K562 (cell line): ENCODE measurements around the gene AFF3. TPM values are rescaled to one million over a fixed set of nuclear protein-coding genes. Genes with fewer than 3 reads are reported as not detected.

Source experiments
- ATAC-seq: fragments of 200-7000 bp; cut with Tn5 transposase; 3 replicates; pipeline ENCODE4 v1.9.1; 2020; ENCODE audit warnings: moderate library complexity
- BruUV-seq: library from RNA; stranded (reverse); fragments of 400-500 nt; replicated peaks from 2 replicates; lab custom pipeline; 2021; lab: Mats Ljungman, UMichigan
- CTCF ChIA-PET: fragments of 300-600 bp; formaldehyde crosslinking; extraction: SDS; loops from one replicate; lab custom pipeline; 2021; ENCODE audit warnings: low intra/inter-chr PET ratio; lab: Yijun Ruan, JAX
- POLR2A ChIA-PET: fragments of 300-600, 350-650 bp; sonication (Branson Sonifier 250); formaldehyde crosslinking; extraction: SDS; loops from one replicate; lab custom pipeline; 2021; ENCODE audit warnings: antibody characterized with exemption, inconsistent platforms; lab: Yijun Ruan, JAX
- DNase-seq, 4 experiments: peaks; one replicate each; pipeline versions ENCODE4 v3.0.0 to v3.0.0-alpha.2; 2011 to 2018; ENCODE audit warnings: low spot score in 3 of 4, mixed read lengths in 3 of 4; ENCODE audit errors: extremely low read depth in 1 of 4
- FAIRE-seq: peaks from 2 replicates; lab custom pipeline; 2011; peaks lifted over from hg19 to GRCh38; lab: Jason Lieb, UNC
- H2AFZ ChIP-seq: 2 replicates; pipeline ENCODE4 v1.6.0; 2011; ENCODE audit warnings: low read depth, low read length, control low read depth, inconsistent platforms
- H3K27ac ChIP-seq: fragments of 200-600 bp; 3 replicates; pipeline ENCODE4 v1.8.0; 2011; ENCODE audit warnings: low read depth, mild to moderate bottlenecking, control low read depth, inconsistent platforms, low read length, moderate library complexity, mixed read lengths; ENCODE audit errors: extremely low read depth
- H3K27me3 ChIP-seq, 2 experiments: fragments of 300-600 bp in 1 of 2; 2 replicates in 1 of 2; 3 replicates in 1 of 2; pipeline versions ENCODE4 v1.6.0 to v1.8.0; 2011; ENCODE audit warnings: inconsistent platforms in 2 of 2, low read length in 2 of 2, mild to moderate bottlenecking in 1 of 2, mixed read lengths in 1 of 2, moderate library complexity in 1 of 2; ENCODE audit not compliant: control insufficient read depth in 2 of 2, insufficient read depth in 2 of 2
- H3K36me3 ChIP-seq: fragments of 300-600 bp; 3 replicates; pipeline ENCODE4 v1.8.0; 2011; ENCODE audit warnings: mild to moderate bottlenecking, low read length, inconsistent platforms; ENCODE audit not compliant: control insufficient read depth, insufficient read depth
- H3K4me1 ChIP-seq, 2 experiments: fragments of 200-600 bp in 1 of 2; replicated peaks in 1 of 2; 2 replicates in 1 of 2; 3 replicates in 1 of 2; pipeline versions ENCODE4 v1.5.1 to v1.8.0; 2011; ENCODE audit warnings: inconsistent platforms in 2 of 2, low read length in 2 of 2, mild to moderate bottlenecking in 1 of 2, mixed read lengths in 1 of 2, moderate library complexity in 1 of 2; ENCODE audit not compliant: control insufficient read depth in 2 of 2, insufficient read depth in 2 of 2
- H3K4me2 ChIP-seq: 2 replicates; pipeline ENCODE4 v1.6.1; 2011; ENCODE audit warnings: low read length, control low read depth, inconsistent platforms, mixed read lengths; ENCODE audit not compliant: insufficient read depth
- H3K4me3 ChIP-seq: fragments of 200-600 bp; sonication (generic), shearing (Covaris generic); 2 replicates; pipeline ENCODE4 v1.5.1; 2016; ENCODE audit warnings: control low read depth, inconsistent platforms
- H3K79me2 ChIP-seq: fragments of 200-600 bp; 3 replicates; pipeline ENCODE4 v1.8.0; 2011; ENCODE audit warnings: low read length, inconsistent platforms; ENCODE audit not compliant: control insufficient read depth, insufficient read depth
- H3K9ac ChIP-seq, 2 experiments: 2 replicates each; pipeline versions ENCODE4 v1.6.0 to v1.6.1; 2011; ENCODE audit warnings: low read depth in 2 of 2, low read length in 2 of 2, control low read depth in 1 of 2, inconsistent platforms in 1 of 2, mild to moderate bottlenecking in 1 of 2, mixed read lengths in 1 of 2; ENCODE audit not compliant: insufficient read depth in 1 of 2
- H3K9me1 ChIP-seq: one replicate; pipeline ENCODE4 v1.6.0; 2011; ENCODE audit warnings: inconsistent platforms, mild to moderate bottlenecking, low read length, moderate library complexity; ENCODE audit not compliant: control insufficient read depth, insufficient read depth
- H3K9me3 ChIP-seq: replicated peaks from 2 replicates; pipeline ENCODE4 v1.5.1; 2011; ENCODE audit warnings: low read depth, low read length, inconsistent platforms; ENCODE audit not compliant: control insufficient read depth, insufficient read depth
- H4K20me1 ChIP-seq: replicated peaks from 2 replicates; pipeline ENCODE4 v1.6.1; 2011; ENCODE audit warnings: low read length, inconsistent platforms, mixed read lengths; ENCODE audit not compliant: control insufficient read depth, insufficient read depth
- GTF2E2 ChIP-seq: fragments of 200-800 bp; sonication (Bioruptor generic); IDR thresholded peaks from 2 replicates; pipeline ENCODE4 v1.6.1; 2016; ENCODE audit warnings: missing genetic modification characterization, missing compliant biosample characterization
- HIVEP1 ChIP-seq: fragments of 250-450 bp; sonication (Bioruptor Pico); IDR thresholded peaks from 2 replicates; pipeline ENCODE4 v1.4.0; 2020; ENCODE audit warnings: mild to moderate bottlenecking
- RB1 ChIP-seq: fragments of 450-650 bp; IDR thresholded peaks from 2 replicates; pipeline ENCODE4 v1.6.1; 2017; ENCODE audit warnings: low read depth, mild to moderate bottlenecking
- TAF7 ChIP-seq: fragments of 450-650 bp; IDR thresholded peaks from 2 replicates; pipeline ENCODE4 v1.6.1; 2016; ENCODE audit warnings: missing genetic modification characterization, missing compliant biosample characterization
- WGBS: fragments of 100-300 bp; shearing (Covaris generic); methylation state at CpG from one replicate; pipeline ENCODE4 v1.1.6; 2016; ENCODE audit warnings: low coverage, mixed read lengths; ENCODE audit not compliant: insufficient coverage; ENCODE audit errors: missing lambda C conversion rate; 5-methylcytosine and 5-hydroxymethylcytosine counted together
- in situ Hi-C: fragments of 300-500 bp; cut with MboI; formaldehyde crosslinking; loops from 4 replicates; pipeline ENCODE4 v1.15.0; 2018; ENCODE audit warnings: inconsistent platforms, mixed read lengths
- intact Hi-C: fragments of 100-400 bp; cut with micrococcal nuclease; formaldehyde crosslinking; loops from 2 replicates; pipeline ENCODE4 v1.14.2; 2022
- polyA plus RNA-seq, 8 experiments: library from polyadenylated mRNA; depleted of rRNA in 4 of 8; stranded (reverse) in 5 of 8; unstranded in 3 of 8; fragments of >200 nt; fragmentation: Nextera tagmentation in 2 of 8; fragmentation: Illumina TruSeq in 1 of 8; extraction: Ambion mirVana in 2 of 8; extraction: Trizol in 1 of 8; gene quantifications; 2 replicates each; pipeline versions ENCODE4 v1.2.1 to v1.2.3, GENCODE V29; 2011 to 2014; ENCODE audit warnings: inconsistent platforms in 1 of 8, missing spikeins in 1 of 8
- total RNA-seq, 7 experiments: library from RNA; depleted of rRNA in 6 of 7; stranded (reverse); fragments of >200 nt in 6 of 7; fragmentation: Illumina TruSeq in 2 of 7; extraction: Trizol in 2 of 7; gene quantifications; 2 replicates each; pipeline versions ENCODE4 v1.2.1 to v1.2.3, GENCODE V29; 2011 to 2021; ENCODE audit warnings: low replicate concordance in 1 of 7
- TF ChIP-seq, protein P1 (sequence below): sonication (generic); formaldehyde crosslinking; IDR thresholded peaks from 2 replicates; pipeline ENCODE4 v1.8.0; 2022; ENCODE audit warnings: mild to moderate bottlenecking, missing genetic modification reagents
- TF ChIP-seq, protein P2 (sequence below): fragments of 450-650 bp; IDR thresholded peaks from 2 replicates; pipeline ENCODE4 v1.6.1; 2014; ENCODE audit warnings: low read depth, mild to moderate bottlenecking, moderate library complexity, borderline replicate concordance

AFF3 gene
- total and polyA plus RNA-seq, 9 of the 15 experiments (the other 6 are each of a cell fraction or from before 2014, with no cell fraction given), result 0.02 to 0.11 TPM; not detected in 7

DNA sequence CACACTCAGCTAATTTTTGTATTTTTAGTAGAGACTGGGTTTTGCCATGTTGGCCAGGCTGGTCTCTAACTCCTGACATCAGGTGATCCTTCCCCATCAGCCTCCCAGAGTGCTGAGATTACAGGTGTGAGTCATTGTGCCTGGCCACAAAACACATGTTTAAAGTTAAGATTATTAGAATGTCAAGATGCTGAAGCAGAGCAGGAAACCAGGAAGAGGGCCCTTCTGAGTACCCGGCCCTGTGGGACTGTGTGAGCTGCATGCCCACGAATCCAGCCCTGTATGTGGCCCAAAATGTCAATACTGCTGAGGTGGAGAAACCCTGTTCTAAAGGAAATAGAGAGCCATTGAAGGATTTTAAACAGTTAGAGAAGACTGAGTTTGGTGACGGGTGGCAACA, 621.6 kb downstream of the AFF3 start (continued):
- TF ChIP-seq, protein P1, sequence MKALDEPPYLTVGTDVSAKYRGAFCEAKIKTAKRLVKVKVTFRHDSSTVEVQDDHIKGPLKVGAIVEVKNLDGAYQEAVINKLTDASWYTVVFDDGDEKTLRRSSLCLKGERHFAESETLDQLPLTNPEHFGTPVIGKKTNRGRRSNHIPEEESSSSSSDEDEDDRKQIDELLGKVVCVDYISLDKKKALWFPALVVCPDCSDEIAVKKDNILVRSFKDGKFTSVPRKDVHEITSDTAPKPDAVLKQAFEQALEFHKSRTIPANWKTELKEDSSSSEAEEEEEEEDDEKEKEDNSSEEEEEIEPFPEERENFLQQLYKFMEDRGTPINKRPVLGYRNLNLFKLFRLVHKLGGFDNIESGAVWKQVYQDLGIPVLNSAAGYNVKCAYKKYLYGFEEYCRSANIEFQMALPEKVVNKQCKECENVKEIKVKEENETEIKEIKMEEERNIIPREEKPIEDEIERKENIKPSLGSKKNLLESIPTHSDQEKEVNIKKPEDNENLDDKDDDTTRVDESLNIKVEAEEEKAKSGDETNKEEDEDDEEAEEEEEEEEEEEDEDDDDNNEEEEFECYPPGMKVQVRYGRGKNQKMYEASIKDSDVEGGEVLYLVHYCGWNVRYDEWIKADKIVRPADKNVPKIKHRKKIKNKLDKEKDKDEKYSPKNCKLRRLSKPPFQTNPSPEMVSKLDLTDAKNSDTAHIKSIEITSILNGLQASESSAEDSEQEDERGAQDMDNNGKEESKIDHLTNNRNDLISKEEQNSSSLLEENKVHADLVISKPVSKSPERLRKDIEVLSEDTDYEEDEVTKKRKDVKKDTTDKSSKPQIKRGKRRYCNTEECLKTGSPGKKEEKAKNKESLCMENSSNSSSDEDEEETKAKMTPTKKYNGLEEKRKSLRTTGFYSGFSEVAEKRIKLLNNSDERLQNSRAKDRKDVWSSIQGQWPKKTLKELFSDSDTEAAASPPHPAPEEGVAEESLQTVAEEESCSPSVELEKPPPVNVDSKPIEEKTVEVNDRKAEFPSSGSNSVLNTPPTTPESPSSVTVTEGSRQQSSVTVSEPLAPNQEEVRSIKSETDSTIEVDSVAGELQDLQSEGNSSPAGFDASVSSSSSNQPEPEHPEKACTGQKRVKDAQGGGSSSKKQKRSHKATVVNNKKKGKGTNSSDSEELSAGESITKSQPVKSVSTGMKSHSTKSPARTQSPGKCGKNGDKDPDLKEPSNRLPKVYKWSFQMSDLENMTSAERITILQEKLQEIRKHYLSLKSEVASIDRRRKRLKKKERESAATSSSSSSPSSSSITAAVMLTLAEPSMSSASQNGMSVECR (CRISPR knock-in tag), result no peak
- no peak for TF ChIP-seq TAF7 (tag)

DNA sequence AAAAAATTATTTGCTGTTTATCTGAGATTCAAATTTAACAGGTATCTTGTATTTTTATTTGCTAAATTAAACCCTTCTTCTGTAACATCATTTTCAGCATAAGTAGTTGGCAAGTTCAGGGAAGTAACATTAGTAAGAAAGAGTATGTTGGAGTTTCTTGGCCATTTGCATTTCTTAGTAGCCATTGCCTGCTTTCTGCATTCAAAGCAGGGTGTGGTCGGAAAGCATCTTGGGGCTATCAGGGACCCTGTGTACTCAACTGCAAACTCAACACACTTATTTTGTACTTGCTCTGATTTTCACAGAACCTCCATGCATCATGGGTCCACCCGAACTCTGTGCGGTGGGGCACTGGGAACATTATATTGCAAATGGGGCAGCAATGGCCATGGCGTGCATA, 622.2 kb downstream of the AFF3 start:
- Histone ChIP-seq H4K20me1 (no peaks in the 10 kb centered on the region), H2AFZ (no peak overlapping the region), H3K36me3 (no peaks in the 10 kb centered on the region), H3K27ac (no peak overlapping the region), H3K9me1 (no peaks in the 10 kb centered on the region), H3K4me1 (no peaks in the 10 kb centered on the region; a peak in 1 of 5 replicates), H3K4me3 (no peak overlapping the region), H3K9ac (no peak overlapping the region), H3K27me3 (peaks cover 19 to 39% of the 10 kb centered on the region in 2 experiments; a peak in 4 of 5 replicates), H3K4me2 (no peak overlapping the region), H3K79me2 (no peaks in the 10 kb centered on the region), H3K9me3 (no peaks in the 10 kb centered on the region)
- ChIA-PET POLR2A (no interaction called here), CTCF (no interaction called here)
- FAIRE-seq, result no peak
- no peak for ATAC-seq
- 0% methylated on average over 4 of the region's 4 CpGs for WGBS
- in situ Hi-C loops, result no loop called here
- TF ChIP-seq GTF2E2 (tag) (no peak), RB1 (no peak), HIVEP1 (CRISPR knock-in tag) (no peak)
- TF ChIP-seq, protein P2, sequence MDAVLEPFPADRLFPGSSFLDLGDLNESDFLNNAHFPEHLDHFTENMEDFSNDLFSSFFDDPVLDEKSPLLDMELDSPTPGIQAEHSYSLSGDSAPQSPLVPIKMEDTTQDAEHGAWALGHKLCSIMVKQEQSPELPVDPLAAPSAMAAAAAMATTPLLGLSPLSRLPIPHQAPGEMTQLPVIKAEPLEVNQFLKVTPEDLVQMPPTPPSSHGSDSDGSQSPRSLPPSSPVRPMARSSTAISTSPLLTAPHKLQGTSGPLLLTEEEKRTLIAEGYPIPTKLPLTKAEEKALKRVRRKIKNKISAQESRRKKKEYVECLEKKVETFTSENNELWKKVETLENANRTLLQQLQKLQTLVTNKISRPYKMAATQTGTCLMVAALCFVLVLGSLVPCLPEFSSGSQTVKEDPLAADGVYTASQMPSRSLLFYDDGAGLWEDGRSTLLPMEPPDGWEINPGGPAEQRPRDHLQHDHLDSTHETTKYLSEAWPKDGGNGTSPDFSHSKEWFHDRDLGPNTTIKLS, result no peak
- intact Hi-C loops, result no loop called here
- BruUV-seq, result no TSS peak
- no peak for DNase-seq
